ENCODE measurements around the gene IL22.
A peak's percentile ranks its signal among the peaks of the same experiment; 100 is the strongest.
"Not testable (repeated sequence)": the region's sequence is repeated elsewhere in the genome, so short reads cannot be mapped to it uniquely, and the experiment has no call there.

IL22 gene

DNA sequence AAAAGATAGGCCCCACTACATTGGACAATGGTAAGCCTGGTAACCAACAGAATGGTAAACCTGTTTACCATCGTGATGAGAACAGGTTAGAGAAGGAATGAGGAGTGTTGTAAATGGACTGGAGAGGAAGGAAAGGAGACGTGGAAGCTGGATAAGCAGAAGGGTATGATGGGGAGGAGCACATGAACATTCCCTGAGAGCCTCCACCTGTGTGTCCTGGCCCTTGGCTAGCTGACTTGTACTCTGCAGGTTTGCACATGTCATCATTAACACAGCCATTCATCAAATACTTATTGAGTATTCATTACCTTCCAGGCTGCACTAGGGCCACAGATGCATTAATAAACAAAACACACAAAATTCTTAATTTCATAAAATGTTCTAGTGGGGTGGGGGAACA is 23.4 kb downstream of the IL22 start:
- no peak for DNase-seq (ENCODE audit: low spot score)

DNA sequence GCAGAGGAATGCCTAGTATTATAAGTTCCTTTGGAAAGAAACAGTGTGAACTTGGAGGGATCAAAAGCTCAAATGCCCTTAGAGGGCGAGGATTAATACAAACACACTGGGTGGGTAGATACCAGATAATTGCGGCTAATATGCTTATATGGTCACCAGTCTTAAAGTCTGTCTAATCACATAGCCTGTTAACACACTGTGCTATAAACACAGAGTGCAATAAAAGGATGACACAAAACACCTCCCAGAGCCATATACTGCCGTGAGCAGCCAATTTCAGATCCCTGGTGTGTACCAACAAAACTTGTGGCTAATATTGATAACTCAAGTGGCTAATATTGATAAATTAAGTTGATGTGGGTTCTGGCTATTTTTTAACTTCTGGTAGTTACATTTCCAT is 26.0 kb downstream of the IL22 start:
- DNase-seq (ENCODE audit: low spot score) = no peak

DNA sequence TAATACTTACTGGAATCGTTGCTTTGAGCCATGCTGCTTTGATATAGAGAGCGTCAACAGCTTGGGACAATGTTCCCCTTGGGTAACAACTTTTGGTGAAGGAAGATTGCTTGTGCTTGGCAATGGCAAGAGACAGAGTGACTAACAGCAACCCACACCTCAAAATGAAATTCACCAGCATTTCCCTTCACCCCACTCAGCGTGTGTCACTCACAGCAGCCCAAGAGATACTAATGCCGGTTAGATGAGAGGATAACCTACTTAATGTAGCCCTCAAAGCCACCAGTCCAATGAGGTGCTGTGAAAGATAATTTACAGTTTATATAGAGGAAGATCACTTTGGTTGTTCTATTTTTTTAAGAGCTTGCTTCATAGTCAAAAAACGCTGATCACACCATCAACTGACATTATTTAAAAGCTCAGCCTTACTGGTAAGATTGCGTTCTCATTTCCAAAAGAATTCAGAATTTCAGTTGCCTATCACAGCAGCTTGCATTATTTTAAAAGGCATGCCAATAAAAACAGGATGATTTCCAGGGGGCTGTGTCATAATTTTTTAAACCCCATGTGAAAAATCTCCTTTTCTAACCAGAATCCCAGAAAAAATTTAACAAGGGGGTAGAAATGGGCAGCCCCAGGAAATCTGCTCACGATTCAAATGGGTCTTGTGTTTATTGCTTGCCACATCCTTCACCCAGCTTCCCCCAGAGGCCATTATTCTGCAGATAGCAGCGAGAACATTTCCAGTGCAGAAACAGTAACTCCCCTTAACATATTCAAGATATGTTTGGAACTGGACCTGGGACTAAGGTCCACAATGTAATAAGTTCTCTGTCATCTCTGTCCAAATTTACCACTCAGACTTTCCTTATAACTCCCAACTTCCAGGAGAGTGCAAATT is 27.6 kb downstream of the IL22 start, which contains the start of gene IL26:
TSS of gene IL26 (minus strand) at position 235 of the 901 bp plus-strand sequence. CDS start at position 181, 54 bp downstream.
- no peak for DNase-seq (ENCODE audit: low spot score)

DNA sequence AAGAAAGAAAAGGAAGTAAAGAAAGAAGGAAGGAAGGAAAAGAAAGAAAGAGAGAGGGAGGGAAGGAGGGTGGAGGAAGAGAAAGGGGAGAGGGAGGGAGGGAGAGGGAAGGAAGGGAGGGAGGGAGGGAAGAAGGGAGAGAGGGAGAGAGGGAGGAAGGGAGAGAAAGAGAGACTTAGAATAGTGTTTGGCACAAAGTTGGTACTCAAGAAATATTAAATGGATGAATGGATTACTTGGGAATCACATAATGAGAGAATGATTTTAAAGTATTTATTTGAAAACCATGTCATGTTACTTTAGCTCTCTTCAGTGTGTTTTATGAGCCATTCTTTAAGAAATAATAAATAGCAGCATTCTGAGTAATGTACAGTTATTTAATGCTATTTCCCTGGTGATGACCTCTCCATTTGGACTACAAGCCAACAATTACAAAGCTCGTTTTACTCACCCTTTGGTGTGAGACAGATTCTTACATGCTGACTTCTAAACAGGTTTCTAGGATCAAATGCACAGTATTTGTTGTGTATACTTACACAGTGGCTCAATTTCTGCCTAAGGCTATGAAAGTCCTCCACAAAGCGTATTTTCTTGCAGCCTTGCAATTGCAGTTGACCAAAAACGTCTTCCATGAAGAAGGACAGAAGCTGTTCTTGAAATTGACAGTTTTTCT is 28.7 kb downstream of the IL22 start:
- no peak for DNase-seq (ENCODE audit: low spot score)

DNA sequence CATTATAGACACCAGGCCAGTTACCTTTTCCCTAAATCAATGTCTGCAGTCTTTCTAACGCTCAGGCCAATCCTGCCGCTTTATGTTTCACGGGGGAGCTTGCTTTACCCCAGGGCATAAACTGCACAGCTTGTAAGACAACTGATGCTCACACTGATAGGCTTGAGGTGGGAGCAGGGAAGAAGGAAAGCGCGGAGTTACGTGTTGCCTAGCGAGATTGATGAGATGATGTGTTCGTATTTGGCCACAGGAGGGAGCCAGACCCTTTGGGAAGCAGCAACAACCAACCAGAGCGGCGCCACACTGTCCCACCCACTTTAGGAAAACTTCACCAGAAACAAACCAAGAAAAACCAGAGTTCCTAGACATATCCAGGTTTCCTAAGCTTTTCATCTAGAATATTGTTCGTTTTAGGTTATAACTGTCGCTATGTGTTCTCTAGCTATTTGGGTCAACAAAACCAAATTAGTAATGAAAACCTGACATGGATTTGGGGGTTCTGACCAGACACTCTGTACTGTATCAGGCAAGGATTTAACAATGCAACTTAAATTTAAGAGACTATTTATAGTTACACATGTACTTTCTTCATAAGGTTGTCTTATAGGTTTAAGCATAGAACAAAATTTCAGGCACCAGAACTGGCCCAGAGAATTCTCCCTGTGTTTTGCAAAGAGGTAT is 30.2 kb downstream of the IL22 start:
- peak; percentile 78 for DNase-seq (ENCODE audit: low spot score)

DNA sequence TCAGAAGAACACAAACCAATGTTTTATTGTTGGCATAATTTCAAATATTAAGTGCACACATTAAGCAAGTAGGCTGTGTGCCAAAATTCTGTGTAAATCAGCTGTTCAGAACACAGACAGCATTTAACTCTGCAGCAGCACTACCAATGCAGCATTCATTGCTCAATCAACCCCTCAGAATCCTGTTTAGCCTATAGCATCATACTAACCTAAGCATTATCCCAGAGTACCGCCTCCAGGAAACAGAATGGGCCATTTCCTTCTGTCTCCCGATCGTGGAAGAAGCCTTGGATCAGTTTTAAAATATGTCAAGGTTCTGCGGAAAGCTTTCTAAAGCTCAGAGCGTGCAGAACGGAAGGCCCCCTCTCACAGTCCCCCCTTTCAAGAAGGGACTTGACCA is 31.1 kb downstream of the IL22 start:
- DNase-seq (ENCODE audit: low spot score) = no peak

DNA sequence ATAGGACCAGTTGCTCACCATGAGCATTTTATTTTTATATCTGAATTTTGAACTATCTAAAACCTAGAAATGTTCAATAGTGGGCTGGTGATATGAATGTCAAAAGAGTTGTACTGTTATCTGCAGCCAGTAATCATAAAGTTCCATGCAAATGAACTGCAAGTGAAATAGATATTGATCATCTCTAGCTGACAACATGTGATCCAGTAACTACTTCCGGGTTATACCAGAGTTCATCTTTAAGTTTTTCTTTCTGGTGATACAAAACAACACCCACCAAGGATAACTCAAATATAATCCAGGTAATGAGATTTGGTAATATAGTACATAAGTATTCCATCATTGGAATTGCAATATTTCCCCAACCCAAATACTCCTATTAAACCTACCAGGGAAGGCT is 31.9 kb downstream of the IL22 start:
- no peak for DNase-seq (ENCODE audit: low spot score)

DNA sequence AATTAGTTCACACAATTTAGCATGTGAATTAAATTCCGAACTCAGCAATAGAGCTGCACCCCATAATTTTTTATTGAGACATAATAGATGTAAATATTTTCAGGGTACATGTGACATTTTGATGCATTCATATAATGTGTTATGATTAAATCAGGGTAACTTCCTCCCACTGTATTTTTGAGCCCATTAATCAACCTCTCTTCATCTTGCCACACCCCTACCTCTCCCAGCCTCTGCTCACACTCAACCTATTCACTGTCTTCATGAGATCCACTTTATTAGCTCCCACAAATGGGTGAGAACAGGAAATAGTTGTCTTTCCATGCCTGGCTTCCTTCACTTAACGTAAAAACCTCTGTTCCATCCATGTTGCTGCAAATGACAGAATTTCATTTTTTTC is 42.5 kb downstream of the IL22 start:
- no peak for DNase-seq (ENCODE audit: low spot score)

DNA sequence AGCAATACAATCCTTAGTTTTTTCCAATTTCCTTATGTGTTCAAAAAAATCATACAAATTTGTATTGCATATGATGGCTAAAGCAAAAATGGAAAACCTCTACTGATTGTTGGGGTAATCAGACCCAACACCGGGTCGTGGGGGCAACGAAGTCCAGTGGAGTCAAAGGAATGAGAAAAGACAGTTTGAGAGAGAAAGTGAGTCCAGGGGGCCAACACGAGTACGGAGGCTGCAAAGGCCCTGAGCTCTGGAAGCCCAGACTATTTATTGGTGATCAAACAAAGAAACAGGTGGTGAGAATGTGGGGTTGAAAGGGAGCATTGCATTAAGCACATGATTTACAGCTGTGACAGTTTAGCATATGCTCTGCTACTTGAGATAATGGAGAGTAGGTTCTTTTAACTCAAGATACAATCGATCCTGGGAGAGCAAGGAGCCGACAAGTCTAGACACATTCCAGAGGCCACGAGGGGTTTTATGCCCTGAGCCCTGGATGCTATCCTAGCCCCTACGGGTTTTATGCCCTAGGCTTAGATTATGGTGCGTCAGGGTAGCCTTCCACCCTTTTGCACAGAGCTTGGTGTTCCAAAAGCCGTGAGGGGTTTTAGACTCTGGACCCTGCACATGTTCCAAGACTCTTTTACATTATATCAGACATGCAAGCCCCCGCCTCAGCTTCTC is 44.2 kb downstream of the IL22 start:
- not testable (repeated sequence) for DNase-seq (ENCODE audit: low spot score)

DNA sequence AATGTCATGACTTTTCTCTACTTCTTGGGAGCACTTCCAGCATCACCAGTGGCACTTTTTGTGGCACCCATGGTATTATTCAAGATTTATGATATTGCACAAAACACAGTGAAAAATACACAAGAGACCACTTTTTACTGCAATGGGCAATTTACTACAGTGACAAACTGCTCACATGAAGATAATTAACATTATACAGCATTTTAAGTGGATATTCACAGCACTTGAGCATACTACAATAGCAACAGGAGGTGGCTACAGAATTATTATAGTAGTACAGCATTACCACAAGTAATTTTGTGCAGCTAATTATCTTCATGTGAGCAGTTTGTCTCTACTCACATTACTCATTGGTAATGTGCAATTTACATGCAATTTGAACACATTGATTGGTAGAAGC is 46.1 kb downstream of the IL22 start:
- no peak for DNase-seq (ENCODE audit: low spot score)

DNA sequence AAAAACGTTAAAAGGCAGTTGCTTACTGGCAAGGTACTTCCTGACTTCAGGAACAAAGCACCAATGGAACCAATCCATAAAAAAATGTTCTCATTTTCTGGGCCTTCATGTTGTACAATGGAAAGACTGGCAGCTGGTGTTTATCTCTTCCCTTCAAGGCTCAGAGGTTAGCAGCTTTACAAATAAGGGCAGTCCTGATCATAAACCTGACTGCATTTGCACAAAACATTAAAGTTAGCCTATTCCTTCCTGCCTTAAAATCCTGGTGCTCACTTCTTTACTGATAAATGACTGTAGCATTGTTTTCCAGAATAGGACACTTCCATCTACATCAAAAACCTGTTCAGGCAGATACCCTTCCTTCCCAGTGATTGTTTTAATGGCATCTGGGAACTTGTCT is 47.0 kb downstream of the IL22 start:
- no peak for DNase-seq (ENCODE audit: low spot score)

DNA sequence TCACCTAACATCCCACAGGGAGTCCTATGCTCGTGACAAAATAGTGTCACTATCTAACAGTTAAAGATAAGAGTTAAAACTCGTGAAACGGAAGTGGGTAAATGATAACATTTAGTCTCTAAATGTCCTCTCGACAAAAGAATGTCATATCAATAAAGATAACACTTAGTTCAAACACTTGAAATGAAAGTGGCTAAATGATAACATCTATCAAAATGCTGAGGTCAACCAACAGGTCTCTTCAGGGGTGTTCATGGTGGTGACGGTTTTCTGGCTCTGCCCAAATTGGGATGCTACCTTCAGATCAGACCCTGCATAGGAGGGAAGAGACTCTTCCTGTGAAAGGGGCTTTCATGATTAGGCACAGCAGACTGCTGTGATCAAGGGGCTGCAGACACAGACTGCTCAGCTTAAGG is 49.9 kb downstream of the IL22 start:
- DNase-seq (ENCODE audit: low spot score) = no peak

DNA sequence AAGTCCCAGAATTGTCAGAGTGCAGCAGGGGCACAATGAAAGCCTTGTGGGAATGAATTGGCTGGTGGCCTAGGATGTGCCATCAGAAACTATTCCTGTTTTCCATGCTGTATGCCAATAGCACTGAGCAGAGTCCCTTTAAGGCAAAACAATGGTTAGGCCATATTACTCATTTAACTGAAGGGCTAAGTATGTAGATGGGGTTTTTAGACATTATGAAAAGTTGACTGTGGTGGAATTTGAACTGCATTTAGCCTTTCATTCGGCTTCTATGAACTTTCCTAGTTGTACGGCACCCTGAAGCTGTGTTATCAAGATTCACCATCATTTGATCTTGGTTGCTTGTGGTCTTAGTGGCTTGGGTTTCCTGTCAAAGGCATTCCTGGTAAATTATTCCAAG is 52.5 kb downstream of the IL22 start:
- no peak for DNase-seq (ENCODE audit: low spot score)

DNA sequence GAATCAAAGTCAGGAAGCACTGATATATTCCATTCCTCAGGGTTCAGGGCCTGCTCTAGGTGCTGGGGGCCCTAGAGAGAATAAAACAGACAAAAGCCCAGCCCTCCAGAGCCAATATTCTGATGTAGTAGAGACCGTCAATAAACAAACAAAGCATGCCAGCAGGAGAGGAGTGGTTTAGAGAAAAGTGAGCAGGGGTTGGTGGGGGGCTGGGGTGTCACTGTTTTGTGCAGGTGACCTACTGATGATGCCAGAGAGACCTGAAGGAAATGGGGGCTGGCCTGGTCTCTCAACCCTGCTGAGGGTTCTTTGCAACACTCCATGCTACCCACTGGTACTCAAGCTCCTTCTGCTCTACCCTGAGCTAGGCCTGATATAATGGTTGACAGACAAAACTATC is 54.3 kb downstream of the IL22 start:
- no peak for DNase-seq (ENCODE audit: low spot score)

DNA sequence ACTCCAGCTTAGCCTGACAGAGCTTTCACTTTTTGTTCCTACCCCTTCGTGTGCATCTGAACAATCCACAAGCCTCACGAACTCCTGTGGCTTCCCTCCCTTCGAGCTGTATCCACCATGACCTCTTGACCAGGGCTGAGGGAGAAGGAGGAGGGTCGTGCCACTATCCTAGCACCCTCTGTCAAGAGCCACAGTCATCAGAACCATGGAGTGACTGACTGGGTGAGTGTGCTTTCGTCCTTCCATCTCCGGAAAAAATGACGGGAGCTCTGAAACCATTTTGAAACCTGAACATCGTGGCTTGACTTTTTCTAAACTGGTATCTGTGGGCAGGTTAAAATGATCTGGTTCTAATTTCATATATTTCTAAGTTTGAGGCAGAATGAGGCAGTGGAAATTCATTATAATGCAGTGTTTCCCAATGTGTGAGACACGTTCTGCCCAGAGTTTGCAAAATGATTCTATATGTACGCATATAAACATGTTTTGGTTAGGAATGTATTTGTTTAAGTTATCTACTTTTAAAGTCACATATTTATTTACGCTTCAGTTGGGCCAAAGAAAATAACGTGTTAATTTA is 54.8 kb downstream of the IL22 start:
- no peak for DNase-seq (ENCODE audit: low spot score)

Data from kidney tubule cell (primary cell).